Epithelial cell of proximal tubule (primary cell): ENCODE results near the gene MSH5. TPM values are rescaled to one million over a fixed set of nuclear protein-coding genes. Genes with fewer than 3 reads are reported as not detected.

ENCODE experiments used
- DNase-seq: peaks from one replicate; pipeline ENCODE4 v3.0.0-alpha.2; 2011; ENCODE audit warnings: low read depth
- H3K4me3 ChIP-seq: 2 replicates; pipeline ENCODE4 v1.5.1; 2011; ENCODE audit warnings: low read depth, mild to moderate bottlenecking, low read length
- CTCF ChIP-seq: conservative IDR thresholded peaks from 2 replicates; pipeline ENCODE4 v1.5.1; 2012; ENCODE audit warnings: low read depth, mild to moderate bottlenecking, low read length
- total RNA-seq: library from RNA; depleted of rRNA; stranded (reverse); fragments of >200 nt; gene quantifications from 2 replicates; pipeline ENCODE4 v1.2.3, GENCODE V29; 2015

The MSH5 gene
- 18.4 and 30.4 TPM in 2 replicates for total RNA-seq

GRCh38 chr6:31739639-31740396 lies at the start of gene MSH5:
MSH5 (plus strand) TSS chr6:31740005; CDS start chr6:31740467, 462 bp downstream.
- peak within 1 kb of the TSS; percentile 71 for H3K4me3 ChIP-seq
- DNase-seq: peak; percentile 91
- TF ChIP-seq CTCF: no peak

GRCh38 chr6:31690231-31691077 lies 49.4 kb upstream of the MSH5 start:
- DNase-seq: no peak
- H3K4me3 ChIP-seq: no peak overlapping the region
- no peak for TF ChIP-seq CTCF

- no peak for TF ChIP-seq CTCF
- no peak overlapping the region for H3K4me3 ChIP-seq
- DNase-seq: no peak
These were observed 48.7 kb upstream of the MSH5 start for GRCh38 chr6:31691078-31691463.

- no peak for TF ChIP-seq CTCF
- no peak for DNase-seq
- H3K4me3 ChIP-seq: no peak overlapping the region
These were observed 48.2 kb upstream of the MSH5 start for GRCh38 chr6:31691564-31692108.

GRCh38 chr6:31692353-31692752 lies 47.5 kb upstream of the MSH5 start:
- TF ChIP-seq CTCF: no peak
- no peak for DNase-seq
- H3K4me3 ChIP-seq: no peak overlapping the region

- no peak overlapping the region for H3K4me3 ChIP-seq
- no peak for TF ChIP-seq CTCF
- DNase-seq: no peak
These were observed 46.9 kb upstream of the MSH5 start for GRCh38 chr6:31692886-31693285.
